Smooth muscle cell (in vitro differentiated cells): ENCODE data around the gene PROKR1. TPM values are rescaled to one million over a fixed set of nuclear protein-coding genes. Genes with fewer than 3 reads are reported as not detected.

Experiments used
- DNase-seq: peaks from one replicate; lab custom pipeline; 2025; ENCODE audit not compliant: unreplicated experiment; lab: John Stamatoyannopoulos, UW
- H2AFZ ChIP-seq: fragments of 200-600 bp; sonication (generic); 2 replicates; pipeline ENCODE4 v1.6.0; 2016; ENCODE audit warnings: antibody characterized with exemption, low read depth, mild to moderate bottlenecking
- H3F3A ChIP-seq: fragments of 200-600 bp; sonication (generic); 2 replicates; pipeline ENCODE4 v1.6.0; 2017; ENCODE audit warnings: antibody characterized with exemption, low read depth
- H3K27ac ChIP-seq: fragments of 200-600 bp; sonication (generic); 2 replicates; pipeline ENCODE4 v1.5.1; 2016; ENCODE audit warnings: low read depth, mild to moderate bottlenecking
- H3K27me3 ChIP-seq: fragments of 200-600 bp; sonication (generic); 2 replicates; pipeline ENCODE4 v1.6.1; 2016; ENCODE audit warnings: low read depth, mild to moderate bottlenecking
- H3K36me3 ChIP-seq: fragments of 200-600 bp; sonication (generic); 2 replicates; pipeline ENCODE4 v1.5.1; 2016; ENCODE audit warnings: low read depth
- H3K4me1 ChIP-seq: fragments of 200-600 bp; sonication (generic); 2 replicates; pipeline ENCODE4 v1.5.1; 2016; ENCODE audit warnings: low read depth
- H3K4me2 ChIP-seq: fragments of 200-600 bp; sonication (generic); 2 replicates; pipeline ENCODE4 v1.6.0; 2016; ENCODE audit warnings: mild to moderate bottlenecking
- H3K4me3 ChIP-seq: fragments of 200-600 bp; sonication (generic); 2 replicates; pipeline ENCODE4 v1.5.1; 2016; ENCODE audit warnings: mild to moderate bottlenecking
- H3K79me2 ChIP-seq: fragments of 200-600 bp; sonication (generic); 2 replicates; pipeline ENCODE4 v1.6.0; 2016; ENCODE audit warnings: low read depth, mild to moderate bottlenecking
- H3K9ac ChIP-seq: fragments of 200-600 bp; sonication (generic); 2 replicates; pipeline ENCODE4 v1.6.0; 2016; ENCODE audit warnings: low read depth
- H3K9me3 ChIP-seq: fragments of 200-600 bp; sonication (generic); replicated peaks from 2 replicates; pipeline ENCODE4 v1.5.1; 2016; ENCODE audit warnings: low read depth
- H4K20me1 ChIP-seq: fragments of 200-600 bp; sonication (generic); 2 replicates; pipeline ENCODE4 v1.6.0; 2016; ENCODE audit warnings: low read depth
- WGBS: methylation state at CpG from one replicate; pipeline ENCODE4 v1.1.7; 2016; ENCODE audit warnings: low lambda C conversion rate; 5-methylcytosine and 5-hydroxymethylcytosine counted together
- polyA plus RNA-seq: library from polyadenylated mRNA; unstranded; fragments of >200 nt; fragmentation: Nextera tagmentation; extraction: Ambion mirVana; gene quantifications from 2 replicates; pipeline ENCODE4 v1.2.1, GENCODE V29; 2016
- total RNA-seq: library from RNA; depleted of rRNA; stranded (reverse); fragments of >200 nt; gene quantifications from 2 replicates; pipeline ENCODE4 v1.2.3, GENCODE V29; 2014
- TF ChIP-seq, protein P1 (sequence below): fragments of 200-600 bp; sonication (generic); IDR thresholded peaks from 2 replicates; pipeline ENCODE4 v1.5.1; 2017; ENCODE audit warnings: borderline replicate concordance, mild to moderate bottlenecking, antibody characterized with exemption; ENCODE audit not compliant: insufficient read depth, poor library complexity, severe bottlenecking

Gene PROKR1
- total and polyA plus RNA-seq, 2 experiments from 2014 or later: not detected

DNA sequence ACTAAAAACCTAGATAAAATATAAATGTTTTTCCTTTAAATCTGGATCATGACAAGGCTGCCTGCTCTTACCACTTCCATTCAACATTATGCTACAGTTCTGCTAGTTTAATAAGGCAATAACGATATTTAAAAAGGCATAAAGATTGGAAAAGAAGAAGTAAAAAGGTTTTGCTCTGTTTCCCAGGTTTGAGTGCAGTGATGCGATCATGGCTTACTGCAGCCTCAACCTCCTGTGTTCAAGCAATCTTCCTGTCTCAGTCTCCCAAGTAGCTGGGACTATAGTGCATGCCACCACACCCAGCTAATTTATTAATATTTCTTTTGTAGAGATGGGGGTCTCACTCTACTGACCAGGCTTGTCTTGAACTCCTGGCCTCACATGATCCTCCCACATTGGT, 40.8 kb downstream of the PROKR1 start:
- Histone ChIP-seq H4K20me1 (no peaks in the 10 kb centered on the region), H3F3A (no peaks in the 10 kb centered on the region), H3K4me1 (no peaks in the 10 kb centered on the region), H3K4me2 (no peak overlapping the region), H2AFZ (no peak overlapping the region), H3K4me3 (no peak overlapping the region), H3K79me2 (no peaks in the 10 kb centered on the region), H3K27ac (no peak overlapping the region), H3K27me3 (no peaks in the 10 kb centered on the region), H3K9ac (no peak overlapping the region), H3K9me3 (no peaks in the 10 kb centered on the region), H3K36me3 (no peaks in the 10 kb centered on the region)
- TF ChIP-seq, protein P1, sequence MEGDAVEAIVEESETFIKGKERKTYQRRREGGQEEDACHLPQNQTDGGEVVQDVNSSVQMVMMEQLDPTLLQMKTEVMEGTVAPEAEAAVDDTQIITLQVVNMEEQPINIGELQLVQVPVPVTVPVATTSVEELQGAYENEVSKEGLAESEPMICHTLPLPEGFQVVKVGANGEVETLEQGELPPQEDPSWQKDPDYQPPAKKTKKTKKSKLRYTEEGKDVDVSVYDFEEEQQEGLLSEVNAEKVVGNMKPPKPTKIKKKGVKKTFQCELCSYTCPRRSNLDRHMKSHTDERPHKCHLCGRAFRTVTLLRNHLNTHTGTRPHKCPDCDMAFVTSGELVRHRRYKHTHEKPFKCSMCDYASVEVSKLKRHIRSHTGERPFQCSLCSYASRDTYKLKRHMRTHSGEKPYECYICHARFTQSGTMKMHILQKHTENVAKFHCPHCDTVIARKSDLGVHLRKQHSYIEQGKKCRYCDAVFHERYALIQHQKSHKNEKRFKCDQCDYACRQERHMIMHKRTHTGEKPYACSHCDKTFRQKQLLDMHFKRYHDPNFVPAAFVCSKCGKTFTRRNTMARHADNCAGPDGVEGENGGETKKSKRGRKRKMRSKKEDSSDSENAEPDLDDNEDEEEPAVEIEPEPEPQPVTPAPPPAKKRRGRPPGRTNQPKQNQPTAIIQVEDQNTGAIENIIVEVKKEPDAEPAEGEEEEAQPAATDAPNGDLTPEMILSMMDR: no peak
- 48% methylated on average over 2 of the region's 2 CpGs for WGBS
- DNase-seq: no peak

DNA sequence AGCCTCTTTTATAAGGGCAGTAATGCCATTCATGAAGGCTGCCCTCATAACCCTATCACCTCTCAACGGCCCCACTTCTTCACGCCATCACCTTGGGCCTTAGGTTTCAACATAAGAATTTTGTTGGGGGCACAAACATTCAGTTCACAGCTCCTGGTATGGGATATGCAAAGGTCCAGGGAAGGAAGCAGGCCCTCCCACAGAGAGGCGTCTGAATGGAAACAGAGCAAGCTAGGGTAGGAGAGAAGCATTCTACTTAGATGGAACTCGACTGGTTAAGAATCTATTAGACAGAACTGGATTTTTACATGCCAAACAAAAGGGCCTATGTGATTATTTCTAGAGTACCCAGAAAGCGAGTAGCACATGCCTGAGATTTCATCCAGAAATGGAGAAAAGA, 42.8 kb downstream of the PROKR1 start:
- Histone ChIP-seq H3K27ac (no peak overlapping the region), H3K36me3 (no peaks in the 10 kb centered on the region), H3K4me3 (no peak overlapping the region), H3K4me2 (no peak overlapping the region), H3K9me3 (no peaks in the 10 kb centered on the region), H3K79me2 (no peaks in the 10 kb centered on the region), H3K27me3 (no peaks in the 10 kb centered on the region), H3F3A (no peaks in the 10 kb centered on the region), H2AFZ (no peak overlapping the region), H3K4me1 (peaks cover 6% of the 10 kb centered on the region), H3K9ac (no peak overlapping the region), H4K20me1 (no peaks in the 10 kb centered on the region)
- DNase-seq: no peak
- 78% methylated on average over 5 of the region's 5 CpGs for WGBS
- TF ChIP-seq, protein P1: no peak

DNA sequence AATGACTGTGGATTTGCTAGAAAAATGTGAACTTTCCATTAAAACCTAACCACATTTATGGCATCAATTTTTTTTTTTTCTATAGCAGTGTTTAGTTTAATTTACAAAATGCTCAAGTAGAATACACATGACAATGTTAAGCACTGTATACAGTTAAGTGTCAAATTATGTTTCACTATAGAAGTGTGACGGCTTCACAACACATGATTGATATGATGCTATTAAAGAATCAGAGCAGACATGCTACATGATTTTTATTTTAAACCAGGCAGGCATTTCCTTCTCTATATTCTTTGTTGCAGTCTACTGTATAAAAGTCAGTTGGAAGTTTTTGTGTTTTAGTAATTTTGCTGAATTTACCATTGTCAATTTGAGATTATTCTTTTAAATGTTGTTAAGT, 43.6 kb downstream of the PROKR1 start:
- TF ChIP-seq, protein P1: no peak
- peaks cover 6% of the 10 kb centered on the region for H3K4me1 ChIP-seq
- DNase-seq: no peak
- H3K27me3 ChIP-seq: no peaks in the 10 kb centered on the region
- H3K9me3 ChIP-seq: no peaks in the 10 kb centered on the region
- no peak overlapping the region for H3K4me2 ChIP-seq
- no peaks in the 10 kb centered on the region for H3F3A ChIP-seq
- no peak overlapping the region for H3K9ac ChIP-seq
- H3K79me2 ChIP-seq: no peaks in the 10 kb centered on the region
- H3K4me3 ChIP-seq: no peak overlapping the region
- H3K36me3 ChIP-seq: no peaks in the 10 kb centered on the region
- H4K20me1 ChIP-seq: no peaks in the 10 kb centered on the region
- H3K27ac ChIP-seq: no peak overlapping the region
- no peak overlapping the region for H2AFZ ChIP-seq
- 96% methylated on average over 1 of the region's 1 CpG for WGBS
